Renal pelvis (tissue), 4 donors: ENCODE data around the gene STK40. TPM values are rescaled to one million over a fixed set of nuclear protein-coding genes. Genes with fewer than 3 reads are reported as not detected.

Experiments
- DNase-seq: peaks from one replicate; pipeline ENCODE4 v3.0.0-alpha.2; 2013
- polyA plus RNA-seq, 3 donors: library from polyadenylated mRNA; unstranded; fragments of 120-200 nt; gene quantifications; one replicate each; pipeline ENCODE4 v1.2.1, GENCODE V29; 2013; ENCODE audit not compliant: insufficient read length in 3 of 3

STK40 gene
- polyA plus RNA-seq, 3 donors: 42.5 to 48.5 (median 43.4) TPM

DNA sequence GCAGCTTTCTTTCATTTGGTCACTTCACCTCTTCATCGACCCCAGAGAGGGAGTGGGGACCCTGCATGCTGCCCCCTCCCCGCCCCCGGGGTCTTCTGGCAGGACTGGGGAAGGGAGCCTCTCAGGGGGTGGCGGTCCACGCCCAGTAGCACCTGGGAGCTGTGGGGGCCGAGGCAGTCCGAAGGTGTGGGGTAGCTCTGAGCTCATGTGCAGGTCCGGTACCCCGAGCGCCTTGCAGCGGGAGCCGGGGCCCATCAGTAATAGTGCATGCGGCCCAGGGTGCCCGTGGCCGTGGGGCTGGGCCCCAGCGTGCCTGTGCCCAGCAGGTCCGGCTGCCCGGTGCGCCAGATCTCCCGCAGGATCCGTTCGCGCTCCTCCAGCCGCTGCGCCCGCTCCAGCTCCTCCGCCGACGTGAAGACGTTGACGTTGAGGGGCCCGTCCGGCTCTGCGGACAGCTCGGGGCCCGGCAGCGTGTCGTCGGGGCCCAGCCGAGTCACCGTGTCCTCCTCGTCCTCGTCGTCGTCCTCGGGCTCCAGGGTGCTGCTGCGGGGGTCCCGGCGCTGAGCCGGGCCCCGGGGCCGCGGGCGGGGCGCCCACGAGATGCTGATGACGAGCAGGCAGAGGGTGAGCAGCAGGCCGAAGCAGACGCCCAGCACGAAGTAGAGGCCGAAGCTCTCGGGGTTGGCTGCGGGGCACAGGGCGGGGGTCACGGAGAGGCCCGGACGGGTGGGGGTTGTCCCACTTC lies 63.5 kb downstream of the STK40 start:
- no peak for DNase-seq

DNA sequence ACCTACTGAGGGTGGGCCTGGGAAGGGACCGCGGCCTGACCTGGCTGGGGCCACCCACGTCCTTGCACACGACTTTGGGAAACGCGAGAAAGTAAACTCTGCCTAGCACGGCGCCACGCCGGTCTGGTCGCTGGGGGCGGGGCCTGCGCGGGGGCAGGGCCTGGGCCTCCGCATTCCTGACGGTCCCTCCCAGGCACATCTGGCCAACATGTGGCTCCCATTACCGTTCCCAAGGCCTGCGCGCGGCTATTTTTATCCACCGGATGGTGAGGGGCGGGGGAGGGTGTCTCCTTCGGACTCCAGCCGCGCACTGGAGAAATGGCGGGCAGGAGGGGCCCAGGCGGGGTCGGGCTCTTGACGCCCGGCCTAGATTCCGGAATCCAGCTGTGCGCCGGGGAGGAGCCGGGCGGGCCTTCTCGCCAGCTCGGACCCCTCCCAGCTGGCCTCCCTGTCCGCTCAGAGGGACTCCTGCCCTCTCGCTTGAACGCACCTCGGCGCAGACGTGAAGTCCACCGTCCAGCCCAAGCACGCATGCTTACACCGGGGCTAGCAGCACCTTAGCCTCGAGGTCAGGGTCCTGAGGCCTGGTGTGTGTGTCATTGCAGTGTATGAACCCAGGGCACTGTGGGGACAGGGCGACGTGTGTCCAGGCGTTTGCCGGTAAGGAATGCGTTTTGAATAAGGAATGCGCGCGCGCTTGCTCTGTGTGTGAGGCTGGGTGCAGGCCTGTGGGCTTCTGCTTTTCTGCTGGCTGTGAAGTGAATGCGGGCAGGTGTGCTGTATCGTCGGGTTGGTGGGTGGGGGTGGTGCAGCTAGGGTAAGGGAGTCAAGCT lies 64.4 kb downstream of the STK40 start:
- peak; percentile 94 for DNase-seq

DNA sequence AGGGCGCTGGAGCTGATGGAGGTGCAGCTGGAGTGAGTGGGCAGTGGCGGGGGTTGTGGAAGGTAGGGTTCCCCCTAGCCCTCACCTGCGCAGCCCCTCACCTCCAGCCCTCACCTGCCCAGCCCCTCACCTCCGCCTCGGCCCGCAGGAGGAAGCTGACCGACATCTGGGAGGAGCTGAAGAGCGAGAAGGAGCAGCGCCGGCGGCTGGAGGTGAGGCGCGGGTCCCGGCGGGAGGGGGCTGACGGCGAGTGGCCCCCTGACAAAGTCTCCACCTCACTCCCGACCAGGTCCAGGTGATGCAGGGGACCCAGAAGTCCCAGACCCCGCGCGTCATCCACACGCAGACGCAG lies 65.0 kb downstream of the STK40 start:
- no peak for DNase-seq

DNA sequence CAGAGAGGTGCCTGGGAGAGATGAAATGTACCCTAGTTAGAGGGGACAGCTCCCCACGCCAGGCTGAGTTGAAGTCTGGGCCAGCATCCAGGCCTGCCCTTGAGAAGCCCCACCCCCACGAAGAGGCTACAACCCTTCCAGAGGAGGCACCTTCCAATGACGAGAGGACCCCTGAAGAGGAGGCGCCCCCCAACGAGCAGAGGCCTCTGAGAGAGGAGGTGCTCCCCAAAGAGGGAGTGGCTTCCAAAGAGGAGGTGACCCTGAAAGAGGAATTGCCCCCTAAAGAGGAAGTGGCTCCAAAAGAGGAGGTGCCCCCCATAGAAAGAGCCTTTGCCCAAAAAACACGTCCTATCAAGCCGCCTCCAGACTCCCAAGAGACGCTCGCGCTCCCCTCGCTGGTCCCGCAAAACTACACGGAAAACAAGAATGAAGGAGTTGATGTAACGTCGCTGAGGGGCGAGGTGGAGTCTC lies 65.4 kb downstream of the STK40 start:
- DNase-seq: no peak

DNA sequence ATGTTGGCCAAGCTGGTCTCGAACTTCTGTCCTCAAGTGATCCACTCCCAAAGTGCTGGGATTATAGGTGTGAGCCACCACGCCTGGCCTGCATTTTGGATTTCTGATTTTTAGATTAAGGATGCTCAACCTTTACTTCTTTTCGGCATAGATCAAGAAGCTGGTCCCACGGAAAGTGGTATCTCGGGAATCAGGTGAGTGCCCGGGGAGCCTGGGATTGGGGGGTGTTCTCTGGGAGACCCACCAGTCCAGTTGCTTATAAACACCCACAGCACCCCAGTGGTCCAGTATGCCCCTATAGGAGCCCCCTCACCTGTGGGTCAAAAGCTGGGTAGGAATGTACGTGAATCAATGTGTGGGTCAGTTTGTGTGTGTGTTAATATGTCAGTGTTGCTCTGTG lies 76.3 kb downstream of the STK40 start:
- no peak for DNase-seq

DNA sequence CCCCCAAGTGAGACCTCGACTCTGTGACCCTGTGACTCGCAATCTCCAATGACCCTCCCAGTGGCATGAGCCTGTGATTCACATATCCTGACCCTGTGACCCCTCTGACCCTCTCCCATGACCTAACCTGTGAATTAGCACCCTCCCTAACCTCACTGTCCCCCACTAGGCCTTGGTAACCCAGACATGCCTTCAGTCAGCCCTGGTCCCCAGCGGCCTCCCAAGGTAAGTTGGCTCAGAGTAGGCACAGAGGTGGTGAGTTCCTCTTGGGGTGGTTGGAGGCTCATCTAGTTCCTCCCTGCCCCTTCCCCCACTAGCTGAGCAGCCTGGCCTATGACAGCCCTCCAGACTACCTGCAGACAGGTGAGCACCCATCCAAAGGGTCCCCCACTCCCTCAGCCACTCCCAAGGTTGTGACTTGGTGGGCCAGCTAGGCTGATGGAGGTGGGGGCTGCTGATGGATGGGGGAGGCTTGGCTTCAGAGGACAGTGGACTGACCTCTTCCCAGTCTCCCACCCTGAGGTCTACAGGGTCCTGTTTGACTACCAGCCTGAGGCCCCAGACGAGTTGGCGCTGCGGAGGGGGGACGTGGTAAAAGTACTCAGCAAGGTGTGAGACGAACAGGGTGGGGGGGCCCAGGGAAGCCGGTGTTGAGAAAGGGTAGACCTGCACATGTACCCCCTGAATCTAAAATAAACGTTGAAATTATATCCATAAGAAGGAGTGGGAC lies 78.0 kb downstream of the STK40 start:
- no peak for DNase-seq

DNA sequence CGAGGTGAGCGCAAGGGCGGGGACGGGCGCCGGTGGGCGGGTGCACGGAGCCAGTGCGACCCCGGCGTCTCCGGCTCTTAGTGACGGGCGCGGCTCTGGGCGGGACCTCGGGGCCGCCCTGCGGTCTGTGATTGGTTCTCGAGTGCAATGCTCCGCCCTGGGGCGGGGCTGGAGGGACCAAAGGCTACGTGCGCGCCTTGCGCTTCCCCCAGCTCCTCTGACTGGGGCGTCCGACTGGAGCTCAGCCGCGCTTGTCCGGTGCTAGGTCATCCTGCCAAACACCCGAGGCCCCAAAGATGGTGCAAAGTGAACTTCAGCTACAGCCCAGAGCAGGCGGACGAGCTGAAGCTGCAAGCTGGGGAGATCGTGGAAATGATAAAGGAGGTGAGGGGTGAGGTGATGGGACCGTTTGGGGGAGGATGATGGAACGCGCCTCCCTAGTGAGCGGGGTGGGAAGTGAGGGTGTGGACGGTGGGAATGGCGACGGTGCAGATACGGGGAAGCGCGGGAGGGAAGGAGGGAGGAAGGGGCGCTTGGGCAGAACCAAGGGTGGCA lies 78.7 kb downstream of the STK40 start:
- DNase-seq: peak; percentile 94

DNA sequence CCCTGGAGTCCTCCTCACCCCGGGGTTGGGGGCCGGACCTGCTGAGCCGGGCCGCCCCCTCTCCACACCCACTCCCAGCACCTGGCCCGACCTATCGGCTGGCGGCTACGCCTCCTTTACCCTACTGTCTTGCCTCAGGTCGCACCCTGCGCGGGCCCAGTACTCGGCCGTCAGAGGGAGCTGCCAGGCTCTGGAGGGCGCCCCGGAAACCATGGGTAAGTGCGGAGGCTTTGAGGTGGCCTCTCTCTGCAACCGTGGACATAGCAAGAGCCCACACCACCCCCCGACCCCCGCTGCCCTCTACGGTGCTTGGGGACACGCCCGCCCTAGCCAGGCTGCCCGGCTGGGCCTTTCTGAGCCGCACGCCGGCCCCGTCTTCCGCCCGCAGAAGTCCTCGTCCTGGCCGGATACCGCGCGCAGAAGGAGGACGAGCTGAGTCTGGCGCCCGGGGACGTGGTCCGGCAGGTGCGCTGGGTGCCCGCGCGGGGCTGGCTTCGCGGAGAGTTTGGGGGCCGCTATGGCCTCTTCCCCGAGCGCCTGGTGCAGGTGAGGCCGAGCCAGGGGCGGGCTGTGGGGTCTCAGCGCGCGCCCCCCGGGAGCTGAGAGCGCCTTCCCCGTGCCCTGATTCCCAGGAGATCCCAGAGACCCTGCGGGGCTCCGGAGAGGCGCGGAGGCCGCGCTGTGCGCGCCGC lies 79.4 kb downstream of the STK40 start, which contains the start of gene SH3D21:
Gene SH3D21 (plus strand): TSS at position 159 of the 692 bp plus-strand sequence. CDS start 53 bp downstream, at position 212.
- DNase-seq: no peak

DNA sequence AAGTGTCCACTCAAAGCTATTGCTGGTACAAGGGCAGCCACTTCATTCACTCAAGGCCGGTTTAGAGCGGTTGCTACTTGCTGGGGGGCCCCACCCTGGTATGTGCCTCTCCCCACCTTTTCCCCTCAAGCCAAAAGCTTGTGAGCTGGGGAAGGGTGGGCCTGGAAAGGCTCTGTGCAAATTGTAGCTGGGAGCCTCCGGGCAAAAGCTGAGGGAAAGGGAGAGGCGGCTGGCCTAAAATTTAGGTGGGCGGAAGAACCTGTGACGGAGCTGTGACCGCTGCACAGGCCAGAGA lies 79.9 kb downstream of the STK40 start:
- DNase-seq: no peak

DNA sequence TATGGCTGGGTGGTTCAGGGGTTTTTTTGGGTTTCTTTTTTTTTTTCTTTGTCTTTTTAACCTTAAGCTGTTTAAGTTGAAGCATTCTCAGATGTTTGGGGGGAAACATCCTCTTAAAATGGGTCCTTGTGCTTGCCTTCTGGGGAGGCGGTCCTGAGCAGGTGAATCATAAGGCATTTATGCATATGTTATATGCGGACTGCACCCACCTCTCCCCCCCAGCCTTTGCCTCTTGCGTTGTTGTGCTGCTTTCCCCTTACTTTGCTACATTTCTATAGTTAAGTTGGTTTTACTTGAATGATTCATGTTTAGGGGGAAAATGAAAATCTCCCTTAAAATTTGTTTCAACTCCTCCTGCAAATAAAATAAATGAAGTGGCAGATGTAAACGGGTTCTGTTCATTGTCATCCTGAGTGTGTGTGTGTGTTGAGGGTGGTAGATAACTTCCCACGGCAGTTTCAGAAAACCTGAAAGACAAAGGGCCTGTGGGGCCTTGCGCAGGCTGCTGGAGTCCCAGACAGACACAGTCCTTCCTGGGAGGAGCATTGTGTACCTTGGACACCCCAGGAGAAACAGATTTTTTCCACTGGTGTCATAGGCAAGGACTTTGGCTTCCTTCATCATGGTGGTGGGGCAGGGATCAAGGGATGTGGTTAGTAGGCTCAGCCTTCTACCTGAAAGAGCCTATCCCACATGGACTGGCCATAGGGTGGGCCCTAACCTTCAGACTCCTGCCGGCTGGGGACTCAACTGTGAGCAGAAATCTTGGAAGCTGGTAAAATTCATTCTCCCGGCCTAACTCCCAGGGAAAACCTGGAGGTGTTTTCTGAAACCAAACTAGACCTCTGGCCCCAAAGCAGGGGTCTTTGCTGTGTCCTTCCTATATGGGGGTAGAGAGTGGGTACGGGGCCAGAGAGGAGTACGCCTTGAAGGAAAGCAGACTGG lies 80.5 kb downstream of the STK40 start:
- DNase-seq: no peak

DNA sequence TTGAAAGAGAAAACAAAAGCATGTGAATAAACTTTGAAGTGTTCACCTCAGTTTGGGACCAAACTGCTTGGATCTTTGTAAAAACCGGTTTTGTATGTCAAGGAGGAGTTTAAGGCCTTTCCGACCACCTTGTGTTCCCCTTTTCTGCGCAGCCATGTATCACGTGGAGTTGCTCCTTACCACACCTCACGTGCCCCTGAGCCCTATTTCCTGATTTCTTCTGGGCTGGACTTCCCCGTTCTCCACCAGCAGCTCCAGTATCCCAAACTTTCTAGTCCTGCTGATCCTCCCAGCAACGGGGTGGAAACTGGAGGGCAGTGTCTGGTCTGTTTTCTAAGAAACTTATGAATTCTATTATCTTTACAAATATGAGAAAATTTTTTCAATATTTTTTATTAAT lies 81.2 kb downstream of the STK40 start:
- DNase-seq: no peak

DNA sequence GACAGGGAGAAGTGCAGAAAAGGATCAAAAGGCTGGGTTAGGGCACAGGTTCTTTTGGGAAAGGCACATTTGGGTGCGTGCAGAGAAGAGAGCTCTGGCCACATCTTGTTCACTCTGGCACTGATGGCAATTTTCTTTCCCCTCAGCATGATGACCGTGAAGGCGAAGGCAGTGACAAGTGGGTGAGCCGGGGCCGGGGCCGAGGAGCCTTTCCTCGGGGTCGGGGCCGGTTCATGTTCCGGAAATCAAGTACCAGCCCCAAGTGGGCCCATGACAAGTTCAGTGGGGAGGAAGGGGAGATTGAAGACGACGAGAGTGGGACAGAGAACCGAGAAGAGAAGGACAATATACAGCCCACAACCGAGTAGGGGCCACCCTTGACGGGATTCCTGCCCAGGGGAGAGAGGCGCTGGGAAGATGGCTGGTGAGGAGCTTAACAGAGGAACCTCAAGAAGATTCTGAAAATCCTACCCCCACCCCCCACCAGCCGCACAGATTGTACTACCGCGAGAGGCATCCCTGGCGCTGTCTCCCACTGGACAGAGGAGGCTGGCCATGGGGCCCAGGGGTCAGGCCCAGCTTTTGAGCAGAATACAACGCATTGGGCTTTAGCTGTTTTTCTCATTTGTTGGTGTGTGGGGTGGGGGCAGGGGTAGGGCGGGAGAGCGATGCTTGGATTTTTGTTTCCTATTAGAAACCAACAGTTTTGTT lies 81.9 kb downstream of the STK40 start:
- DNase-seq: no peak

DNA sequence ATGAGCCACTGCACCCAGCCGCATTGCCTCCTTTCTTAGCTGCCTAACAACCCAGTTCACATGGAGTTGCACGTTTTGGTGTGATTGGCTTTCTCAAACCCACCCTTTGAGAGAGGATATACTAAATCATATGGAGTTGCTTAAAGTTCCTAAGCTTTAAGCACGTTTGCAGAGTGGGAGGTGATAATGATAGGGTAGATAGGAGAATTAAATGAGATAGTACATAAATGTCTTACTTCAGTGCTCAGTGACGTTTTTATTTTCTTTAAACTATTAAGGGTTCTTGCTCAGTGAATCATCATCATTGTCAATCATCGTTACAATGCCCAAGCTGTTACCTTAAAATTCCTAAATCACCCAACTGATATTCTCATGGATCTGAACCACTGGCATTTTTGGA lies 82.5 kb downstream of the STK40 start:
- DNase-seq: no peak

DNA sequence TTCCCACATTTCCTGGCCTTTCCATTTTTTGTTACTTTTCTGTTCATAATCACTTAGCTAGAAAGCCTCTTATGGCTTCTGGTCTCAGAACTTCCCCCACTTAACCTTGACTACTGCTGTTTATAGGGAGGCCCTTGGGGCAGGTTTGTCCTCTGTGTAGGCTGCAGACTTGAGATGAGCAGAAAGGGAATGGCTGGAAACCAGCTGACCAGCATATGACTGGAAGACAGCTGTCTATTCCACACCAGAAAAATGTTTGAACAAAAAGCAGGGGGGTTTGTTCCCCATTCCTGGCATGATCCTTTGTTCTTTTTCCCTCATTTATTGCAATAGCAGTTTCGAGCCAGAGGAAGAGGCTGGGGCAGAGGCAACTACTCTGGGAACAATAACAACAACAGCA lies 84.5 kb downstream of the STK40 start:
- DNase-seq: no peak

DNA sequence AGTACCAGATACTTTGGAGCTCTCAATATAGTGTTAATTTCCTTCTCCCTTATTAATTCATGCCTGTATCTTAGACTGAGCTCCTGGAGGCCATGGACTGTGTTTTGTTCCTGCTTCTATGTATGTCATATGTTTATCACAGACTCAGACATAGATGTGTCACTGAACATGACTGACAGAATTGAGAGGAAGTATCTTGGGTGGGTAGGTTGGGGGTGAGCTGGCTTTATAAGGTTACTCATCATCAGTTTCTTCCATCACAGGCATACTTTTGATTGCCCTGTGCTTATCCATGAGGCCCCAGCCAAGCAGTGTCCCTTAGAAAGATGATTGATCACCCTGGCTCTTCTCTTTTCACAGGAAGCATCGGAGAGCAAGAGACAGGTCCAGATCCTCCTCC lies 85.2 kb downstream of the STK40 start:
- DNase-seq: no peak

DNA sequence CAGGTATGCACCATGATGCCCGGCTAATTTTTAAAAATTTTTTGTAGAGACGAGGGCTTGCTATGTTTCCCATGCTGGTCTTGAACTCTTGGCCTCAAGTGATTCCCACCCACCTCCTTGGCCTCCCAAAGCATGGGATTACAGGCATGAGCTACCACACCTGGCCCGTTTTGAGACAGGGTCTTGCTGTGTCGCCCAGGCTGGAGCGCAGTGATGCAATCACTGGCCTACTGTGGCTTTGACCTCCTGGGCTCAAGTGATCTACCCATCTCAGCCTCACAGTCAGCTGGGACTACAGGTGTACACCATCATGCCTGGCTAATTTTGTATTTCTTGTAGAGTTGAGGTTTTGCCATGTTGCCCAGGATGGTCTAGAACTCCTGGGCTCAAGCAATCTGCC lies 87.1 kb downstream of the STK40 start:
- DNase-seq: no peak

DNA sequence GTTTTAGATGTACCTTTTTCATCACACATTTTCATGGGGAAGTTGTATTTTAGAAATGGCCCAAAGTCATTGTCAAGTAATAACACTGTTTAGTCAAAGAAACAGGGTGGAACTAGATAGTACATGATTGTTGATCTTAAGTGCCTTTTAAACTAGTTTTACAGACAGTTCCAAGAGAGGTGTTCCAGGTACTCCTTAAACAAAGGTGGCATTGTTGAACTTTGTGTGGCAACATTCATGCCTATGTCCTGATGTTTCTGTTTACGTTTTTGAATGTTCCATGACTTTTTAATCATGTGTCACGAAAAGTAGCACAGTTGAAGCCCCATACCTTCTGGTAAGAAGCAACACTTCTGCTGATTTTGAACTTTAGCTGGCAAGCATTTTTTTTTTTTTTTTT lies 88.7 kb downstream of the STK40 start:
- no peak for DNase-seq

DNA sequence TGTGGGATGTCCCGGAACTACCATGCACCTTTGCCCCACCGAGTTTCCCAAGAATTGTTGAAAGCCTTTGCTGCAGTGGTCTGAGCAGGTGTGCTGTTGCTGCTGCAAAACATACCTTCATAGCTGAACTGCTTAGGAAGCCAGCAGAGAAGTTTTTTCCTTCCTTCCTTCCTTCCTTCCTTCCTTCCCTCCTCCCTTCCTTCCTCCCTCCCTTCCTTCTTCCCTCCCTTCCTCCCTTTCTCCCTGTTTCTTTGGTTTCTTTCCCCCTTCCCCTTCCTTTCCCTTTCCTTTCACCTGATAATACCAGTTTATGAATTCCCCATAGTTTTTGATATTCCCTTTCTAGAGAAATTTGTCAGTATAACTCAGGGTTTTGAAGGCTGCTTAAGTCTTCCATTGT lies 90.3 kb downstream of the STK40 start:
- no peak for DNase-seq
